A549 (cell line): Measurements from ENCODE around the gene PCDHGA10.

ENCODE experiments used
- MAFK ChIP-seq: fragments of 450-650 bp; IDR thresholded peaks from 2 replicates; pipeline ENCODE4 v1.6.1; 2014; ENCODE audit not compliant: partially characterized antibody
- TF ChIP-seq, protein P1 (sequence below): fragments of 200-600 bp; sonication (generic); IDR thresholded peaks from 2 replicates; pipeline ENCODE4 v1.6.1; 2016; ENCODE audit warnings: antibody characterized with exemption, mild to moderate bottlenecking, moderate library complexity
- TF ChIP-seq, protein P2 (sequence below): fragments of 450-650 bp; IDR thresholded peaks from 2 replicates; pipeline ENCODE4 v1.6.1; 2014; ENCODE audit warnings: antibody characterized with exemption

DNA sequence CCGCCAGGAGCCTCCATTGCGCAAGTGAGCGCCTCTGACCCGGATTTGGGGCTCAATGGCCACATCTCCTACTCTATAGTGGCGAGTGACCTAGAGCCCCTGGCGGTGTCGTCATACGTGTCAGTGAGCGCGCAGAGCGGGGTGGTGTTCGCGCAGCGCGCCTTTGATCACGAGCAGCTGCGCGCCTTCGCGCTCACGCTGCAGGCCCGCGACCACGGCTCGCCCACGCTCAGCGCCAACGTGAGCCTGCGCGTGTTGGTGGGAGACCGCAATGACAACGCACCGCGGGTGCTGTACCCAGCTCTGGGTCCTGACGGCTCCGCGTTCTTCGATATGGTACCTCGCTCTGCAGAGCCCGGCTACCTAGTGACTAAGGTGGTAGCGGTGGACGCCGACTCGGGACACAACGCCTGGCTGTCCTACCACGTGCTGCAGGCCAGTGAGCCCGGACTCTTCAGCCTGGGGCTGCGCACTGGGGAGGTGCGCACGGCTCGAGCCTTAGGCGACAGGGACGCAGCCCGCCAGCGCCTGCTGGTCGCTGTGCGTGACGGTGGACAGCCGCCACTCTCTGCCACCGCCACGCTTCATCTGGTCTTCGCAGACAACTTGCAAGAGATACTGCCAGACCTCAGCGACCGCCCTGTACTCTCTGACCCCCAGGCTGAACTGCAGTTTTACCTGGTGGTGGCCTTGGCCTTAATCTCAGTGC is 3.0 kb upstream of the PCDHGA10 start:
- TF ChIP-seq, protein P1, sequence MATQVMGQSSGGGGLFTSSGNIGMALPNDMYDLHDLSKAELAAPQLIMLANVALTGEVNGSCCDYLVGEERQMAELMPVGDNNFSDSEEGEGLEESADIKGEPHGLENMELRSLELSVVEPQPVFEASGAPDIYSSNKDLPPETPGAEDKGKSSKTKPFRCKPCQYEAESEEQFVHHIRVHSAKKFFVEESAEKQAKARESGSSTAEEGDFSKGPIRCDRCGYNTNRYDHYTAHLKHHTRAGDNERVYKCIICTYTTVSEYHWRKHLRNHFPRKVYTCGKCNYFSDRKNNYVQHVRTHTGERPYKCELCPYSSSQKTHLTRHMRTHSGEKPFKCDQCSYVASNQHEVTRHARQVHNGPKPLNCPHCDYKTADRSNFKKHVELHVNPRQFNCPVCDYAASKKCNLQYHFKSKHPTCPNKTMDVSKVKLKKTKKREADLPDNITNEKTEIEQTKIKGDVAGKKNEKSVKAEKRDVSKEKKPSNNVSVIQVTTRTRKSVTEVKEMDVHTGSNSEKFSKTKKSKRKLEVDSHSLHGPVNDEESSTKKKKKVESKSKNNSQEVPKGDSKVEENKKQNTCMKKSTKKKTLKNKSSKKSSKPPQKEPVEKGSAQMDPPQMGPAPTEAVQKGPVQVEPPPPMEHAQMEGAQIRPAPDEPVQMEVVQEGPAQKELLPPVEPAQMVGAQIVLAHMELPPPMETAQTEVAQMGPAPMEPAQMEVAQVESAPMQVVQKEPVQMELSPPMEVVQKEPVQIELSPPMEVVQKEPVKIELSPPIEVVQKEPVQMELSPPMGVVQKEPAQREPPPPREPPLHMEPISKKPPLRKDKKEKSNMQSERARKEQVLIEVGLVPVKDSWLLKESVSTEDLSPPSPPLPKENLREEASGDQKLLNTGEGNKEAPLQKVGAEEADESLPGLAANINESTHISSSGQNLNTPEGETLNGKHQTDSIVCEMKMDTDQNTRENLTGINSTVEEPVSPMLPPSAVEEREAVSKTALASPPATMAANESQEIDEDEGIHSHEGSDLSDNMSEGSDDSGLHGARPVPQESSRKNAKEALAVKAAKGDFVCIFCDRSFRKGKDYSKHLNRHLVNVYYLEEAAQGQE: no peak
- TF ChIP-seq, protein P2, sequence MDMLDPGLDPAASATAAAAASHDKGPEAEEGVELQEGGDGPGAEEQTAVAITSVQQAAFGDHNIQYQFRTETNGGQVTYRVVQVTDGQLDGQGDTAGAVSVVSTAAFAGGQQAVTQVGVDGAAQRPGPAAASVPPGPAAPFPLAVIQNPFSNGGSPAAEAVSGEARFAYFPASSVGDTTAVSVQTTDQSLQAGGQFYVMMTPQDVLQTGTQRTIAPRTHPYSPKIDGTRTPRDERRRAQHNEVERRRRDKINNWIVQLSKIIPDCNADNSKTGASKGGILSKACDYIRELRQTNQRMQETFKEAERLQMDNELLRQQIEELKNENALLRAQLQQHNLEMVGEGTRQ: no peak
- TF ChIP-seq MAFK: no peak
